HL-60 (cell line): ENCODE data around the gene GNG12.

Experiments
- DNase-seq, 2 experiments: peaks; one replicate each; pipeline ENCODE4 v3.0.0-alpha.2; 2010 to 2020; ENCODE audit warnings: low read depth in 1 of 2, low spot score in 1 of 2
- H3K27ac ChIP-seq: fragments of 250-450 bp; sonication (Bioruptor Pico); replicated peaks from 2 replicates; pipeline ENCODE4 v1.5.1; 2020; ENCODE audit warnings: mild to moderate bottlenecking, moderate library complexity
- H3K27me3 ChIP-seq: fragments of 250-450 bp; sonication (Bioruptor Pico); 2 replicates; pipeline ENCODE4 v1.5.1; 2021; ENCODE audit warnings: mild to moderate bottlenecking, moderate library complexity; ENCODE audit not compliant: insufficient read depth, poor library complexity, severe bottlenecking
- H3K4me3 ChIP-seq: replicated peaks from 2 replicates; pipeline ENCODE4 v1.5.1; 2011; ENCODE audit warnings: mild to moderate bottlenecking, control low read depth, low read length; ENCODE audit not compliant: insufficient read depth
- GABPA ChIP-seq: IDR thresholded peaks from 2 replicates; pipeline ENCODE4 v1.6.1; 2012; ENCODE audit warnings: low read depth
- POLR2AphosphoS5 ChIP-seq: IDR thresholded peaks from 2 replicates; pipeline ENCODE4 v1.6.1; 2012; ENCODE audit warnings: low read depth
- SPI1 ChIP-seq: IDR thresholded peaks from 2 replicates; pipeline ENCODE4 v1.6.1; 2012; ENCODE audit warnings: low read depth, mild to moderate bottlenecking, borderline replicate concordance
- TF ChIP-seq, protein P1 (sequence below): IDR thresholded peaks from one replicate; pipeline ENCODE4 v1.5.1; 2011; ENCODE audit warnings: low read length, control low read depth, inconsistent platforms; ENCODE audit not compliant: insufficient read depth
- TF ChIP-seq, protein P2 (sequence below): IDR thresholded peaks from 2 replicates; pipeline ENCODE4 v1.6.1; 2012; ENCODE audit warnings: low read depth; ENCODE audit not compliant: insufficient replicate concordance

Gene GNG12

DNA sequence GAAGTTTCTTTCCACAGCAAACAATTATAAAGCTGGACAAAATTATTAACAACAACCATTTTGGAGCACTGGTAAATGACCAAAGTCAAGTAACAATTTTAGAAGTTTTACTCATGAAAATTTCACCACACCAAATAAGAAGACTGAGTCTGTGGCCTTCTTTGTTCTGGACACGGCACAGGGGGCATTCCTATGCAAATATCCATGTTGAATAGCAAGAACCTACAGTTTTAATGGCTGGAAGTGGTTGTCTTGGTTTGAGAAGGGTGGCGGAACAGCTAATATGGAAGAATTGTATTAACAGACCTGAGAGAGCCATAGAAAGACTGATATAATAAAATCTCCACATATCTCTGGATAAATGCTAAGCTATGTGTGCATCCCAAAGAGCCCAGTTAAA, 177.7 kb downstream of the GNG12 start:
- DNase-seq: no peak
- no peaks in the 10 kb centered on the region for H3K27me3 ChIP-seq
- H3K27ac ChIP-seq: no peak overlapping the region
- no peak for TF ChIP-seq GABPA
- no peak for TF ChIP-seq POLR2AphosphoS5
- no peak for TF ChIP-seq SPI1
- TF ChIP-seq, protein P1, sequence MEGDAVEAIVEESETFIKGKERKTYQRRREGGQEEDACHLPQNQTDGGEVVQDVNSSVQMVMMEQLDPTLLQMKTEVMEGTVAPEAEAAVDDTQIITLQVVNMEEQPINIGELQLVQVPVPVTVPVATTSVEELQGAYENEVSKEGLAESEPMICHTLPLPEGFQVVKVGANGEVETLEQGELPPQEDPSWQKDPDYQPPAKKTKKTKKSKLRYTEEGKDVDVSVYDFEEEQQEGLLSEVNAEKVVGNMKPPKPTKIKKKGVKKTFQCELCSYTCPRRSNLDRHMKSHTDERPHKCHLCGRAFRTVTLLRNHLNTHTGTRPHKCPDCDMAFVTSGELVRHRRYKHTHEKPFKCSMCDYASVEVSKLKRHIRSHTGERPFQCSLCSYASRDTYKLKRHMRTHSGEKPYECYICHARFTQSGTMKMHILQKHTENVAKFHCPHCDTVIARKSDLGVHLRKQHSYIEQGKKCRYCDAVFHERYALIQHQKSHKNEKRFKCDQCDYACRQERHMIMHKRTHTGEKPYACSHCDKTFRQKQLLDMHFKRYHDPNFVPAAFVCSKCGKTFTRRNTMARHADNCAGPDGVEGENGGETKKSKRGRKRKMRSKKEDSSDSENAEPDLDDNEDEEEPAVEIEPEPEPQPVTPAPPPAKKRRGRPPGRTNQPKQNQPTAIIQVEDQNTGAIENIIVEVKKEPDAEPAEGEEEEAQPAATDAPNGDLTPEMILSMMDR: no peak
- TF ChIP-seq, protein P2, sequence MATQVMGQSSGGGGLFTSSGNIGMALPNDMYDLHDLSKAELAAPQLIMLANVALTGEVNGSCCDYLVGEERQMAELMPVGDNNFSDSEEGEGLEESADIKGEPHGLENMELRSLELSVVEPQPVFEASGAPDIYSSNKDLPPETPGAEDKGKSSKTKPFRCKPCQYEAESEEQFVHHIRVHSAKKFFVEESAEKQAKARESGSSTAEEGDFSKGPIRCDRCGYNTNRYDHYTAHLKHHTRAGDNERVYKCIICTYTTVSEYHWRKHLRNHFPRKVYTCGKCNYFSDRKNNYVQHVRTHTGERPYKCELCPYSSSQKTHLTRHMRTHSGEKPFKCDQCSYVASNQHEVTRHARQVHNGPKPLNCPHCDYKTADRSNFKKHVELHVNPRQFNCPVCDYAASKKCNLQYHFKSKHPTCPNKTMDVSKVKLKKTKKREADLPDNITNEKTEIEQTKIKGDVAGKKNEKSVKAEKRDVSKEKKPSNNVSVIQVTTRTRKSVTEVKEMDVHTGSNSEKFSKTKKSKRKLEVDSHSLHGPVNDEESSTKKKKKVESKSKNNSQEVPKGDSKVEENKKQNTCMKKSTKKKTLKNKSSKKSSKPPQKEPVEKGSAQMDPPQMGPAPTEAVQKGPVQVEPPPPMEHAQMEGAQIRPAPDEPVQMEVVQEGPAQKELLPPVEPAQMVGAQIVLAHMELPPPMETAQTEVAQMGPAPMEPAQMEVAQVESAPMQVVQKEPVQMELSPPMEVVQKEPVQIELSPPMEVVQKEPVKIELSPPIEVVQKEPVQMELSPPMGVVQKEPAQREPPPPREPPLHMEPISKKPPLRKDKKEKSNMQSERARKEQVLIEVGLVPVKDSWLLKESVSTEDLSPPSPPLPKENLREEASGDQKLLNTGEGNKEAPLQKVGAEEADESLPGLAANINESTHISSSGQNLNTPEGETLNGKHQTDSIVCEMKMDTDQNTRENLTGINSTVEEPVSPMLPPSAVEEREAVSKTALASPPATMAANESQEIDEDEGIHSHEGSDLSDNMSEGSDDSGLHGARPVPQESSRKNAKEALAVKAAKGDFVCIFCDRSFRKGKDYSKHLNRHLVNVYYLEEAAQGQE: no peak
- no peak overlapping the region for H3K4me3 ChIP-seq

DNA sequence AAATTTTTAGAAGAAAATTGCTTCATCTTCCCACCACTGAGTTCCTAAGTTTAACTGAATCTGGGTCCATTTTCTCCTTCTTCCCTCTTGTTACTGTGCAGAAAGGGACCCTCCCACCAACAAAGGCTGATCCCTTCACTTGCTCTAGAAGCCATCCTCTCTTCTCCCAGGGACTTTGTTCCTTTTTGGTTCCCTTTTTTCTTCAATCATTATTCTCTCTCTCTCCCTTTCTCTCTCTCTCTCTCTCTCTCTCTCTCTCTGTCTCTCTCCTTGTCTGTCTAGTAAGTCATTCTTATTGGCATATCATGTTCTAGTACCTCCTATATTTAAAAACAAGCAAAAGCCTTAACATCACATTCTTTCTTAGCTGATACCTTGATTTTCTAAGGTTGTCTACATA, 180.0 kb downstream of the GNG12 start:
- H3K27ac ChIP-seq: no peak overlapping the region

DNA sequence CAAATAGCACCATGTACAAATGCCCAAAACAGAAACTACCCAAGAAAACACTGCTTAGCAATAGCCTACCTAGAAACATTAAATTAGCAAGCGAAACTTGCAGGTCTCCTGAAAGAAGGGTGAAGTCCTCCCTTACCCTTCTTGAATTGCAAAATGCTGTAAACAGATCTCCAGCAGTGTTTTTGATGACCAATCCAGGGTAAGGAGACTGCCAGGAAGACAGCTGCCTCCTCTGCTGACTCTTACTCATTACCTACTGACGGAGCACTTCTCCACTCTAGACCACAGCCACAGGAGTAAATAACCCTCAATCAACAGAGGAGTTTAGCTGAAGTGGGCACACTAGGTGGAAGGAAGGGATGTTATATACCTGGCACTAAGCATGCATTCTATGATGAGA, 180.5 kb downstream of the GNG12 start:
- Histone ChIP-seq H3K27ac (no peak overlapping the region), H3K4me3 (no peak overlapping the region), H3K27me3 (no peaks in the 10 kb centered on the region)
- TF ChIP-seq POLR2AphosphoS5 (no peak), GABPA (no peak), SPI1 (no peak)
- TF ChIP-seq, protein P1: no peak
- TF ChIP-seq, protein P2: no peak
- DNase-seq: no peak

More for the DNA sequence above, 180.0 kb downstream of the GNG12 start:
- DNase-seq: no peak
- TF ChIP-seq SPI1 (no peak), POLR2AphosphoS5 (no peak), GABPA (no peak)
- TF ChIP-seq, protein P1: no peak
- TF ChIP-seq, protein P2: no peak
- H3K27me3 ChIP-seq: no peaks in the 10 kb centered on the region
- no peak overlapping the region for H3K4me3 ChIP-seq
